Epithelial cell of esophagus (primary cell): ENCODE data around the gene PPP1R8.

Experiments used
- DNase-seq: peaks from one replicate; pipeline ENCODE4 v3.0.0; 2010; ENCODE audit warnings: low read depth
- H3K4me3 ChIP-seq: 2 replicates; pipeline ENCODE4 v1.5.1; 2011; ENCODE audit warnings: mild to moderate bottlenecking, low read length, control low read depth
- TF ChIP-seq, protein P1 (sequence below): IDR thresholded peaks from 2 replicates; pipeline ENCODE4 v1.5.1; 2011; ENCODE audit warnings: low read depth, mild to moderate bottlenecking, low read length, control low read depth, inconsistent platforms; ENCODE audit not compliant: insufficient read depth; ENCODE audit errors: missing control alignments

PPP1R8 gene

DNA sequence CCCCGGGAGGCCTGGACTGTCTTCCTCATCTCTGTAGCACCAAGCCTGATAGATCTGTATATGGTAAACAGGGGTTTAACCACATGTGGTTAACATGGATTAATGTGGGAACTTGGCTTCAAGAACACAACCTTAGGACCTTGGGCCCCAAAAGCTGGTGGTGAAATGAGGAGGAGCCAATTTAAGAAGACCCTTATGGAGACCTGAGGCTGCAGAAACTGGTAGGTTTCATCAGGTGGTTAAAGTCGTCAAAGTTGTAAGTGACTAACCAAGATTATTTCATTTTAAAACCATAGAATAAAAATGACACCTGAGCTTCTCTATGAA lies 55.7 kb downstream of the PPP1R8 start:
- DNase-seq = no peak
- TF ChIP-seq, protein P1, sequence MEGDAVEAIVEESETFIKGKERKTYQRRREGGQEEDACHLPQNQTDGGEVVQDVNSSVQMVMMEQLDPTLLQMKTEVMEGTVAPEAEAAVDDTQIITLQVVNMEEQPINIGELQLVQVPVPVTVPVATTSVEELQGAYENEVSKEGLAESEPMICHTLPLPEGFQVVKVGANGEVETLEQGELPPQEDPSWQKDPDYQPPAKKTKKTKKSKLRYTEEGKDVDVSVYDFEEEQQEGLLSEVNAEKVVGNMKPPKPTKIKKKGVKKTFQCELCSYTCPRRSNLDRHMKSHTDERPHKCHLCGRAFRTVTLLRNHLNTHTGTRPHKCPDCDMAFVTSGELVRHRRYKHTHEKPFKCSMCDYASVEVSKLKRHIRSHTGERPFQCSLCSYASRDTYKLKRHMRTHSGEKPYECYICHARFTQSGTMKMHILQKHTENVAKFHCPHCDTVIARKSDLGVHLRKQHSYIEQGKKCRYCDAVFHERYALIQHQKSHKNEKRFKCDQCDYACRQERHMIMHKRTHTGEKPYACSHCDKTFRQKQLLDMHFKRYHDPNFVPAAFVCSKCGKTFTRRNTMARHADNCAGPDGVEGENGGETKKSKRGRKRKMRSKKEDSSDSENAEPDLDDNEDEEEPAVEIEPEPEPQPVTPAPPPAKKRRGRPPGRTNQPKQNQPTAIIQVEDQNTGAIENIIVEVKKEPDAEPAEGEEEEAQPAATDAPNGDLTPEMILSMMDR = no peak
- H3K4me3 ChIP-seq = no peak overlapping the region

DNA sequence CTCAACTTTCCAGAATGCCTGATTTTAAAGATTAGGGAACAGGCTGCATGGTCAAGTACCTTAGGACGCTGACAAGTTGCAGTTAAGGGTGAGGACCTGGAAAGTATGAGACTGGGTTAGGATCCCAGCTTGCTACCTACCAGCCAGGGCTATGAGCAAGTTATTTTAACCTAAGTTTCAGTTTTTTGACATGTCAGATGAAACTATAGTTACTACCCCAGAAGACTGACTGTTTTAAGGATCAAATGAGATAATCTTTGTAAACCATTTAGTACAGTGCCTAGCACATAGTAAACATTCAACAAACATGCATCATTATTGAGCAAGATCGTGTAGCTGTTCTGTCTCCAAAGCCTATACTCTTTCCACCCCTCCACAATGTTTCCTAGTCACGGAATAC lies 56.2 kb downstream of the PPP1R8 start:
- no peak for DNase-seq
- H3K4me3 ChIP-seq = no peak overlapping the region
- TF ChIP-seq, protein P1 = no peak

DNA sequence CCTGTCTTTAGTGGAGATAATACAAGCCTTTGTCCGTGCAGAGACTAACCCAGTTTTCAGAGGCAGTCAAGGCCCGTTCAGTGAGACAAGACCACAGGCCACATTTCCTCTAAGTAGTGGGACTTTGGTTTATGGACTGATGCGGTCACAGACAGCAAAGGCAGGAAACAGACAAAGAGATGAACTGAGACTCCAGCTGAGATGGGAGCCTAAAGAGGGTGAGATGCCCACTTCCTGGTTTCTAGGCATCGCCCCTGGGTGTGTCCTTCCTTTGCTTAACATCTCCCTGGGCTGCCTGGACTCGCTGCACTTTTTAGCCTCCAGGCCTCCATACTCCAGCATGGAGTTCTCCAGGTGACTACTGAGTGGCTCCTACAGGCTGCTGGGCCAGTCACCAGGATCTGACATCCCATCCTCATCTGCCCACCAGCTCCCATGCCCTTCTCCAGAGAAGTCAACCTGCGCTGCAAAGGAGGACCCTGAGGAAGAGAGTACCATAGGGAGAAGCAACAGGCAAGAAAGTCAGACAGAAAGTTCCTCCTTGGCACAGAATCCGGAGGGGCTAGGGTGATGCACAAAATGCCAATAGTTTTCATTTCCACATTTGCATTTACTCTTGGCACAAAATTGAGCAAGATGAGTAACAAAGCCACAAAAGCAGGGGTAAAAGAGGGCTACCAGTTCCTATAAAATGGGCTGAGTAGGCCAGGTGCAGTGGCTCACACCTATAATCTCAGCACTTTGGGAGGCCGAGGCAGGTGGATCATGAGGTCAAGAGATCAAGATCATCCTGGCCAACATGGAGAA lies 56.8 kb downstream of the PPP1R8 start:
- H3K4me3 ChIP-seq = no peak overlapping the region
- peak; percentile 16 for DNase-seq
- TF ChIP-seq, protein P1 = no peak

DNA sequence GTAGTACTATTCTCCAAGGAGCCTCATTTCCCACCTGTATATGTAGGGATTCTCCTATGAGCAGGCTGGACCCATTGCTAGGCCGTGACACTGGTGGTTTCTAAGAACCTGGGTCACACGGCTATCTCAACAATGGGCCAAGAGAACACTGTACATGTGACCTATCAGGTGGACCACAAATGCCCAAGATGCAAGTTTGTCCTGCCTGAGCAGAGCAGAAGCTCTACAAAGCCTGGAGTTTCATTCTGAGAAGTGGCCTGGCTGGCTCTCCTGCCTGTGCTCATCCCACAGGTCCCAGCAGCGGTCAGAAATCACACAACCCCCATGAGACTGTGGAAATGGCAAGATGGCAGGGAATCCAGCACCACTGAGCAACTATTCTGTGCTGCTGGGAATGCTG lies 58.9 kb downstream of the PPP1R8 start:
- DNase-seq = no peak
- TF ChIP-seq, protein P1 = no peak
- H3K4me3 ChIP-seq = no peak overlapping the region

DNA sequence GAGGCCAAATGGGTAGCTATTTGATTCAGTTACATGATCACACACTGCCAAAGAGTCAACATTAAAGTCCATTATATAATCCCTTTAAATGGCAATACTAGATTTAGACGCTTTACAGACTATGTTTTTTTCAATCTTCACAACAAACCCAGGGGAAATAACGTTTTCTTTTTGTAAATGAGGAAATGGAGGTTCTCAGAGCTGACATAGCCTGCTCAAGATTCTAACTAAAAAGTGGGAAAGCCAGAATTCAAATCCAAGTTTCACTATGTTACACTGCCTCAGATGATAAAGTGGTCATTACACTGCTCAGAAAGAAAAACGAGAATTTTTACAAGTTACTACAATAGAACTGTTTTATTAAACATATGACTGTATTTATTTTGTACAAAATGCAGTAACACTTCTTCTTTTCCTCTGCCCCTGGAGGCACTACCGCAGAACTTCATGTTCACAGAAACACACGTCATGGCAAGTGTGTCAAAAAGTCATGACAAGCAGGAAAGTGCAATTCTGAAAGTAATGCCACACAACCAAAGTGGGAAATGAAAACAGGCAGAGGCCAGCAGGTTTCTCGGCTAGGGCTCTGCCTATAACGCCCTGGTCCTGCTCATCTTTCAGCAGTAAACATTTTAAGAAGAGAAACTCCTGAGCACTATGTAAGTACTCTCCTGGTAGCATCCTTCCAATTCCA lies 60.8 kb downstream of the PPP1R8 start:
- H3K4me3 ChIP-seq = no peak overlapping the region
- TF ChIP-seq, protein P1 = no peak
- DNase-seq = no peak

DNA sequence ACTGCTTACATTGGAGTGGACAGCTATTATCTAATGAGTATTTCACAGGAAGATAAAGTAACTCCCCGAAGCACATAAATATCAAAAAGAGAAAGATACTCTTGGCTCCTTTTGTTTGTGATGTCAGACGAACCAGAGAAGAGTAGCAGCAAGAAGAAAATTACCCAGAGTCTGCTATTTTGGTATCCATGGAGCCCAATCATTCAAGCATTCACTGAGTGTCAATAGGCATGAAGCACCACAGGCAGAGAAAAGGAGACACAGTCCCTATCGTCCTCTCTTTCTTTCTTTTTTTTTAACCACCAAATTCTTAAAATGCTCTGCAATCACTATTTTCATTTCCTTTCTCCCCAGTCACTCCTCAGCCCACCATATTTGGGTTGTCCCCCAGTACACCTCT lies 63.9 kb downstream of the PPP1R8 start:
- no peak overlapping the region for H3K4me3 ChIP-seq
- TF ChIP-seq, protein P1 = no peak
- DNase-seq = no peak
